ENCODE data around the gene VAMP4.

VAMP4 gene, protein sequence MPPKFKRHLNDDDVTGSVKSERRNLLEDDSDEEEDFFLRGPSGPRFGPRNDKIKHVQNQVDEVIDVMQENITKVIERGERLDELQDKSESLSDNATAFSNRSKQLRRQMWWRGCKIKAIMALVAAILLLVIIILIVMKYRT

DNA sequence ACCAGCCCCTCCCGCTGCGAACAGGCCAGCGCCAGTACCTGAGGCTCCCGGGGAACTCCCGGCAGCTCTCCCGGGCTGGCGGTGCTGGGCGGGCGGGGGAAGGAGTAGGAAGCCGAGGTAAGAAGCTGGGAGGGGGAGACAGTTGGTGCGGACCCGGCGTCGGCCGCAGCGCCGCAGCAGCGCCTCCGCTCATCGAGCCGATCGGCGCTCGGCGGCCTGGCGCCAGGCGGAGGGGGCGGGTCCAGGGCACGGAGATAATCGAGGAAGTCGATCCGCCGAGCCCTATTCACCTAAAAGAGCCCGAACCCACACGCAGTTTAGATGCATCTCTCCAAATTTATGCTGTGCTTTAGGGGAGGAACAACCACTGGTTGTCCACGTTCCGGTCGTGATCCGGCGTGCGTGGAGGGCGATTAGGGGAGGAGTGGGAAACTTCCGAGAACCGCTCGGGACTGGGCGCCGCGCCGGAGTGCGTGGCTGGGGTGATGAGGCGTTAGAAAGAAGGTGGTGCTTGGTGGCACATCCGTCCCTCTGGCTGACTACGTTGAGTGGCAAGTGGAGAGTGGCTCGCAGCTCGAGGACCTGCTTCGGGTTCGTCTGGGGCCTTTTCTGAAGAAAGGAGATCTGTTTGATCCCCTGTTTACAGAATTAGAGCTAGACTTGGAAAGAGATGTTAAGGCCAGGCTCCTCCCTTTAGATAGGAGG lies at the start of gene VAMP4:
VAMP4 (minus strand) TSS at position 194 of the 705 bp plus-strand sequence. CDS start 3,651 bp downstream, outside the sequence.
- in situ Hi-C loops (cut with MboI; ENCODE audit: low sequenced_read_pairs) = no loop called here

GRCh38 chr1:171790318-171790717 lies 48.5 kb upstream of the VAMP4 start:
- in situ Hi-C loops (cut with MboI; ENCODE audit: low sequenced_read_pairs) = no loop called here

DNA sequence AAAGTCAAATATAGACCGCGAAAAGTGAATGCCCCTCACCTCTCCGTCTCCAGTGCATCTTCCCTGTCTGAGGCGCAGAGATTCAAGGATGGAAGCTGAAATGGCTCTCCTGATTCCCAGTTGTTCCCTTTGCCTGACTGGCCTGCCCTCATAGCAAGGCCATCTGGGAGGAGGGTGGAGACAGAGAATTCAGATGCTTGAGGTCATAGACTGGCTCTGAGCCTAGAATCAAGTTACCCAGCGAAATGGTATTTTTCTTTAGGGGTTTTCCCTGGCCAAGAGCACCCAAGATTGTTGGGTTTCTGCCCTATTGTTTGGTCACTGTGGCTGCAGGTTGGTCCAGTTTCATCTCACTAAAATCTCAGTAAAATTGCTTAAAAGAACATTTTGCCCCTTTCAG lies 46.8 kb upstream of the VAMP4 start:
- in situ Hi-C loops (cut with MboI; ENCODE audit: low sequenced_read_pairs) = no loop called here

GRCh38 chr1:171787686-171788480 lies 46.0 kb upstream of the VAMP4 start:
- in situ Hi-C loops (cut with MboI; ENCODE audit: low sequenced_read_pairs) = no loop called here

DNA sequence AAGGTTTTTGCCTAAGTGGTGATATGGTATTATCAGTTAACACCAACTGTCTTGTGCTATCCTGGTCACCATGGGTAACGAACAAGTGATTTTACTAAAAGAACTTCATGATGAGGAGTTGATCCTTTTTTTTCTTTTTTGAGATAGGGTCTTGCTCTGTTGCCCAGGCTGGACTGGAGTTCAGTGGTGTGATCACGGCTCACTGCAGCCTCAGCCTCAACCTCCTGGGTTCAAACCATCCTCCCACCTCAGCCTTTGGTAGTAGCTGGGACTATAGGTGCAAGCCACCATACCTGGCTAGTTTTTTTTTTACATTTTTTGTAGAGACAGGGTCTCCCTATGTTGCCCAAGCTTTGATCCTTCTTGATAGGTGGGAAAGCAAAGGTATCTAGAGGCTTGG lies 44.7 kb upstream of the VAMP4 start:
- in situ Hi-C loops (cut with MboI; ENCODE audit: low sequenced_read_pairs) = no loop called here

DNA sequence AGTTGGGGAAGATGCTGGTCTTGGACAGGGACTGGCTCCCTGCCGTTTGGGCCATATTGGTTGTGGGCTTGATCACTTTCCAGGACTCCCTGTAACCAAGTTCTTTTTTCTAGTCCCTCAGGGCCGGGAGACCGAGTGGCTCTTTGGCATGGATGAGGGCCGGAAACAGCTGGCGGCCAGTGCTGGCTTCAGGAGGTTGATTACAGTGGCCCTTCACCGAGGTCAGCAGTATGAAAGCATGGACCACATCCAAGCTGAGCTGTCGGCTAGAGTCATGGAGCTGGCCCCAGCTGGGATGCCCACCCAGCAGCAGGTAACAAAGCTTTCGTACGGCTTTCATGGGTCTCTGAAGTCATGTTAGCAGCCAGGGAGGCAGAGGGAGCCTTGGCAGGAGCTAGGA lies 43.9 kb upstream of the VAMP4 start:
- in situ Hi-C loops (cut with MboI; ENCODE audit: low sequenced_read_pairs) = no loop called here

DNA sequence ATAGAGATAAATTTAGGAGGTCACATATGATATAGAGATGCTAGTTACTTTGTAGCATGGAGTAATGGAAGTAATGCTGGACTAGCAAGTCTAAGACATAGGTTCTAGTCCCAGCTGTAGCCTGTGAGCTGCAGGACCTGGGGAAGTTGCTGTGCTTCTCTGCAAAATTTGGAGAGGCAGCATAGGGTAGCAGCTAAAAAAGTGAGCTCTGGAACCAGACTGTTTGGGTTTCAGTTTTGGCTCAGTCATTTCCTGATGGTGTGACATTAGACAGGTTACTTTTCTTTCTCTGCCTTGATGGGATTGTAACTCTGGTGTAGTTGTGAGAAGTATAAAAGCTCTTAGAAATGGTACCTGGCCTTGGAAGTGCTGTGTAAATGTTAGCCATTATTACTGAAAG lies 42.9 kb upstream of the VAMP4 start:
- in situ Hi-C loops (cut with MboI; ENCODE audit: low sequenced_read_pairs) = no loop called here

- in situ Hi-C loops (cut with MboI; ENCODE audit: low sequenced_read_pairs) = no loop called here
Observed at GRCh38 chr1:171783816-171784530, 42.1 kb upstream of the VAMP4 start.

- in situ Hi-C loops (cut with MboI; ENCODE audit: low sequenced_read_pairs) = no loop called here
Observed at GRCh38 chr1:171781176-171781875, 39.5 kb upstream of the VAMP4 start, which contains the start of gene METTL13. Gene METTL13, plus strand, starts transcription at chr1:171781660. Its CDS starts 308 bp downstream, at chr1:171781968.

DNA sequence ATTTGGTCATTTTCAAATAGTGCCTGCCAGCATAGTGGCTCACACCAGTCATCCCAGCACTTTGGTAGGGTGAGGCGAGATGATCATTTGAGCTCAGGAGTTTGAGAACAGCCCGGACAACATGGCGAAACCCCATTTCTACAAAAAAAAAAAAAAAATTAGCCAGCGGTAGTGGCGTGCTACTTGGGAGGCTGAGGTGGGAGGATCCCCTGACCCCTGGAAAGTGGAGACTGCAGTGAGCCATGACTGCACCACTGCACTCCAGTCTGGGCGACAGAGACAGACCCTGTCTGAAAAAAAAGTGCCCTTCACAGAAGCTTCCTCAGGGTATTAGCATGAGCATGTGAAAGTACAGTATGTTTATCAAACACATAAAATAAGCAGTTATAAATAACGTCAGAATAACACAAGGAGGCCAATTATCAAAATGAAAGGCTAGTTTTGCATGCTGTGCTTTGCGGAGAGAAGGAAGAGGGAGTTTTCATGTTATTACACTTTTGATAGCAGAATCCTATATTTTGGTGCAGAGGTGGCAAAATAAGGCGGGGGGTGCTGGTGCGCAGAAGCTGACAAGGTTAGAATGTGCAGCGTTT lies 38.8 kb upstream of the VAMP4 start:
- in situ Hi-C loops (cut with MboI; ENCODE audit: low sequenced_read_pairs) = no loop called here

DNA sequence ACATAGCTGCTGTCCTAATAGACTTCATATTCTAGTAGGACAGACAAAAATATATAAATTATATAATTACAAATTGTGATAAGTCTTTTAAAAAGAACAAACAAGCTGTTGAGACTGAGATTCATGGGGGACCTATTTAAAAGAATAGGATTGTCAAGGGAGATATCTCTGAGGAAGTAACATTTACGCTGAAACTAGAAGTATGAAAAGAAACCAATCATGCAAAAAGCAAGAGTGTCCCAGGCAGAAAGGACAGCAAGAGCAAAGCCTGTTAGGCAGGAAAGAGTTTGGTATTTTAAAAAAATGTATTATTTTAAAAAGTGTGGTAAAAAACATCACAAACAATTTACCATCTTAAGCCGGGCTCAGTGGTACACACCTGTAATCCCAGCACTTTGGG lies 30.4 kb upstream of the VAMP4 start:
- in situ Hi-C loops (cut with MboI; ENCODE audit: low sequenced_read_pairs) = no loop called here

- in situ Hi-C loops (cut with MboI; ENCODE audit: low sequenced_read_pairs) = no loop called here
Observed at GRCh38 chr1:171769754-171770153, 27.9 kb upstream of the VAMP4 start.

DNA sequence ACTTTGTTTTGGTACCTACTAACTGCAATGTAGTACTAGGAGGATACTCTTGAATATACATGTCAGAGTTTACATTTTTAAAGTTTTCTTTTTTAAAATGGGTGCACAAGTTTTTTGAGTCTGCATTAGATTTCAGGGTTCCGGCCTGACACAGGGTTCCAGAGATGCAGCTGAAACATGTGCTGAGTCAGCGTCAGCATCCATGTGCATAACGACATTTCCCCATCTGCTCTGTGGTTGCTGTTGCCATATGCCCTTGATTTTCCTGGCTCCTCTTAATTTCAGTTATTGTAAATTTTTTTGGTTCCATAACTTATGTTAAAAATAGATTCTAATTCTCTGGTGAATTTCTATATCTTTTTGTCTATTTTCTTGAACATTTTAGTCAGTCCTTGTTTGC lies 27.3 kb upstream of the VAMP4 start:
- in situ Hi-C loops (cut with MboI; ENCODE audit: low sequenced_read_pairs) = no loop called here

DNA sequence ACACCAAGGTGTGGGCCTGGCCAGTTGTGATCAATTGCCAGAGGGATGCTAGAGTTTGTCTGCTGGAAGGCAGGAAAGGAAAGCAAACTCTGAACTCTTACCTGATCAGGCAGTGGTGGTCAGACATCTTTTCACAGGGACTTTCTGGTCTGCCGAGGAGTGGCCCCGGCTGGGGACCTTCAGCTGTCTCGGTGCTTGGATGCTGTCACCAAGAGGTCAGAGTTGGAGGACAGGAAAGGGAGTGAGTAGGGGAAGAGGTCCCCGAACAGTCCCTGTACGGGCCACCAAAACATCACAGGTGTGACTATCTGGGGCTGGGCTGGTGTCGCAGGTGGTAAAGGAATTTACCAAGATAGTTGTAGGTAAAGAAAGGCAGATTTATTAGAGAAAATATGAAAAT lies 21.9 kb upstream of the VAMP4 start:
- in situ Hi-C loops (cut with MboI; ENCODE audit: low sequenced_read_pairs) = no loop called here

- in situ Hi-C loops (cut with MboI; ENCODE audit: low sequenced_read_pairs) = no loop called here
Observed at GRCh38 chr1:171762143-171762563, 20.3 kb upstream of the VAMP4 start.

GRCh38 chr1:171758011-171758410 lies 16.1 kb upstream of the VAMP4 start:
- in situ Hi-C loops (cut with MboI; ENCODE audit: low sequenced_read_pairs) = no loop called here

DNA sequence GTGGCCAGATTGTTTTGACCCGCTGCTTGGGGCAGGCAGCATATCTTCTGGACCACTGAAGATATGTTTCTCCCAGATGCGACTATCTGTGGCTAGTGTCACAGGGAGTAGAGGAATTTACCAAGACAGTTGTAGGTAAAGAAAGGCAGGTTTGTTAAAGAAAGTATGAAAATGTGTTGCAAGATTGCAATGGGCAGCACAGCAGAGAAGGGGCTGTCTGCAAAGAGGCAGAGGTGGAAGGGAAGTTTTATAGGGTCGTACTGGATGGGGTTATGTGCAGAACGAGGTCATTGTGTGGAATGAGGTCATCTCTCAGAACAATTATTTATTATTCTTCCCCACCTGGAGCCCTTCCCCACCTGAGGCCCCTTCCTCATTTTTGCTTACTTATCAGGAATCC lies 15.0 kb upstream of the VAMP4 start:
- in situ Hi-C loops (cut with MboI; ENCODE audit: low sequenced_read_pairs) = no loop called here

DNA sequence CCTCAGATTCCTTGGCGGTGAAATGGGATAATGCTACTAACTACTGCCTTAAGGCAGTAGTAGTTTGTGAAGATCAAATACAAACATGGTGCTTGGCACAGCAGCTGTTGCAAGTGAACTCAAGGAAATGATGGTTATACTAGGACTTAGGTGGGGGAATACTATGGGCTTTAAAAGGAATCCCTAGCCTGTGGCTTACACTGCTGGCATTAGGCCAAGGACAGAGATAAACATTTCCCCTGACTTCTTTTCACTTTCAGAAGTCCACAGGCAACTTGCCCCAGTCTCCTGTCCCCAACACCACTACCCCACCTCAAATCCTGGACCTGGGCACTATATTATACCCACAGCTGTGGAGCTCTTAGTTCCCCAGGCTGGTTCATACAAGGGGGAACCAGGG lies 13.1 kb upstream of the VAMP4 start:
- in situ Hi-C loops (cut with MboI; ENCODE audit: low sequenced_read_pairs) = no loop called here

- in situ Hi-C loops (cut with MboI; ENCODE audit: low sequenced_read_pairs) = no loop called here
Observed at GRCh38 chr1:171754353-171754705, 12.5 kb upstream of the VAMP4 start.

GRCh38 chr1:171753685-171754352 lies 12.0 kb upstream of the VAMP4 start:
- in situ Hi-C loops (cut with MboI; ENCODE audit: low sequenced_read_pairs) = no loop called here

Data from HL-60/S4 treated with retinoic acid at 250 ng/mL for 4 days and 3 days (cell line).